GM21737 (cell line): ENCODE measurements around the gene SLC25A29.
A peak's percentile ranks its signal among the peaks of the same experiment; 100 is the strongest.
"Not testable (repeated sequence)": the region's sequence is repeated elsewhere in the genome, so short reads cannot be mapped to it uniquely, and the experiment has no call there.

Experiments
- ATAC-seq: cut with Tn5 transposase; IDR thresholded peaks from one replicate; pipeline ENCODE4 v1.9.1; 2021; ENCODE audit warnings: mild to moderate bottlenecking, moderate library complexity; ENCODE audit not compliant: unreplicated experiment

Gene SLC25A29

GRCh38 chr14:100313464-100314230 lies 7.4 kb upstream of the SLC25A29 start:
- no peak for ATAC-seq

- ATAC-seq, result no peak
Measured at GRCh38 chr14:100312877-100313400, 6.7 kb upstream of the SLC25A29 start.

- ATAC-seq, result not testable (repeated sequence)
Measured at GRCh38 chr14:100312110-100312876, 6.0 kb upstream of the SLC25A29 start.

GRCh38 chr14:100309028-100309737 lies 2.9 kb upstream of the SLC25A29 start:
- no peak for ATAC-seq

GRCh38 chr14:100308427-100308792 lies 2.2 kb upstream of the SLC25A29 start:
- ATAC-seq, result not testable (repeated sequence)

GRCh38 chr14:100307766-100308426 lies 1.7 kb upstream of the SLC25A29 start:
- ATAC-seq, result no peak

GRCh38 chr14:100306998-100307765 lies 938 bp upstream of the SLC25A29 start:
- ATAC-seq, result no peak

- ATAC-seq, result no peak
Measured at GRCh38 chr14:100305324-100306100, 732 bp downstream of the SLC25A29 start.

GRCh38 chr14:100304825-100305323 lies 1.4 kb downstream of the SLC25A29 start:
- no peak for ATAC-seq

GRCh38 chr14:100303925-100304324 lies 2.3 kb downstream of the SLC25A29 start:
- ATAC-seq, result no peak

GRCh38 chr14:100303179-100303578 lies 3.1 kb downstream of the SLC25A29 start:
- ATAC-seq, result no peak

GRCh38 chr14:100302616-100303015 lies 3.6 kb downstream of the SLC25A29 start:
- ATAC-seq, result no peak

GRCh38 chr14:100299238-100299560 lies 7.0 kb downstream of the SLC25A29 start:
- ATAC-seq, result no peak

- no peak for ATAC-seq
Measured at GRCh38 chr14:100298551-100299237, 7.5 kb downstream of the SLC25A29 start.

- ATAC-seq, result peak; percentile 66
Measured at GRCh38 chr14:100297320-100298300, 8.6 kb downstream of the SLC25A29 start.

GRCh38 chr14:100296729-100297128 lies 9.5 kb downstream of the SLC25A29 start:
- ATAC-seq, result not testable (repeated sequence)

GRCh38 chr14:100296106-100296651 lies 10.1 kb downstream of the SLC25A29 start:
- ATAC-seq, result no peak
